LHCN-M2 (cell line): ENCODE results near the gene MS4A15. TPM values are rescaled to one million over a fixed set of nuclear protein-coding genes. Genes with fewer than 3 reads are reported as not detected.
"Not testable (repeated sequence)": the region's sequence is repeated elsewhere in the genome, so short reads cannot be mapped to it uniquely, and the experiment has no call there.

ENCODE experiments used
- DNase-seq: peaks from one replicate; pipeline ENCODE4 v3.0.0-alpha.2; 2012; ENCODE audit warnings: low read depth
- polyA plus RNA-seq: library from polyadenylated mRNA; unstranded; fragments of >200 nt; gene quantifications from one replicate; pipeline ENCODE4 v1.2.1, GENCODE V29; 2012; ENCODE audit warnings: missing spikeins
- total RNA-seq: library from RNA; depleted of rRNA; stranded (reverse); fragments of >200 nt; gene quantifications from 2 replicates; pipeline ENCODE4 v1.2.3, GENCODE V29; 2014; rRNA removed

Gene MS4A15, protein sequence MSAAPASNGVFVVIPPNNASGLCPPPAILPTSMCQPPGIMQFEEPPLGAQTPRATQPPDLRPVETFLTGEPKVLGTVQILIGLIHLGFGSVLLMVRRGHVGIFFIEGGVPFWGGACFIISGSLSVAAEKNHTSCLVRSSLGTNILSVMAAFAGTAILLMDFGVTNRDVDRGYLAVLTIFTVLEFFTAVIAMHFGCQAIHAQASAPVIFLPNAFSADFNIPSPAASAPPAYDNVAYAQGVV
- total RNA-seq = not detected in 2 replicates
- not detected for polyA plus RNA-seq

DNA sequence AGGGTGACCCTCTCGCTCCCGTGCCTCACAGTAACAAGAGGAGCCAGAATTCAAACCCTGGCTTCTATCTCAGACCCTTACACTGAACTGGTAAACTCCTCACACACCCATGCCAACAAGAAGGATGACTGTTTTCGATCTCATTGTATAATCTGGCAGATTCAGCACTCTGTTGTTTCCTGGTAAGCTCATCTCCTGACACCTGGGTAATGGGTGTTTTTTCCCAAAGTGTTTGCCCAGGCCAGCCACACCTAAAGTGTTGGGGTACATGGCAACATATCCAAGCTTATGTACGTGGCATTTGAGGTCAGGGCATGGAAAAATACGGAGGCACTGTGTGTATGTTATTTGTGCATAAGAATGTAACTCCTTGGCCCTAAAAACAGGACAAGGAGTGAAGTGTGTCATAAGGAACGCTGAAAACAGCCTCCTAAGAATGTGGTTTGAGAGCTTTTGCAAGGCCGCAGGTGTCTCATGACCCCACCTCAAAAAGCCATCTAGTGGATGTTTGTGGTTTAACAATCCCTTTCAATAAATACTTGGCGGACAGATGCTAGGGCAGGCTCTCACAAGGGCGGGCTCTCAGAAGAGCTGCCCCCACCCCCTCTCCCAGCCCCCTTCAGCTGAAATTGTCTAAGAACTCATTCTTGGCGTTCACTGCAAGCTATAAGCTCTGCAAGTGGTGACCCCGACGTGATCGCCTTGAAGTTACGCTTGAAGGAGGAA, at the start of gene MS4A15:
MS4A15 (plus strand) TSS at position 561 of the 726 bp plus-strand sequence. CDS start 6,867 bp downstream, outside the sequence.
- peak; percentile 15 for DNase-seq

DNA sequence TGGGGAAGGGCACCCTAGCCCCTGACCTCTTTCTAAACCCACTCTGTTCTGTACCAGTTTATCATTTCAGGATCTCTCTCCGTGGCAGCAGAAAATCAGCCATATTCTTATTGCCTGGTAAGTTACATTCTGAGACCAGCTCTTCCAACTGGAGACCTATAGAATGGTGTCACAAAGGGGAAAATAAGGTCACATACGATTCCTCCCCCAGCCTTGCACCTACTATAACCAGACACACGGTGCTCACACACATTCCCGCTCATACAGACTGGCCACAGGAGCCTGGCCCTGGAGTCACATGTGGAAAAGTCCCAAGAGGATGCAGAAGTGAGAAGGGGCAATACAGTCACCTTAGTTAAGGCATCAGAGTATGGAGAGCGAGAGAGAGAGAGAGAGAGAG, 49.7 kb upstream of the MS4A15 start:
- DNase-seq = no peak

DNA sequence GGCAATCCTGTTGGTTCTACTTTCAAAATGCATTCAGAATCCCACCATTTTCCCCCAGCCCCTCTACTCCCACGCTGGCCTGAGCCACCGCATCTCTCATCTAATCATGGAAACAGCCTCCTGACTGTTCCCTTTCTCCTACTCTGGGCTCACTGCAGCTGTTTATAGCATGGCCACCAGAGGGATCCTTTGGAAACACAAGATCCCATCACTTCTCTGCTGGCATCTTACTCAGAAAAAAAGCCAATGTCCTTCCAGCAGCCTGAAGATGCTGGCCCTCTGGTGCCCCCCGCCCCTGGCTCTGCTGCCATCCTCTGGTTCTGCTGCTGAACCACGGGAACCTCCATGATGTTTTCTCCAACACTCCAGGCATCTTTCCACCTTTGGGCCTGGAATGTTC, 46.2 kb upstream of the MS4A15 start:
- no peak for DNase-seq

DNA sequence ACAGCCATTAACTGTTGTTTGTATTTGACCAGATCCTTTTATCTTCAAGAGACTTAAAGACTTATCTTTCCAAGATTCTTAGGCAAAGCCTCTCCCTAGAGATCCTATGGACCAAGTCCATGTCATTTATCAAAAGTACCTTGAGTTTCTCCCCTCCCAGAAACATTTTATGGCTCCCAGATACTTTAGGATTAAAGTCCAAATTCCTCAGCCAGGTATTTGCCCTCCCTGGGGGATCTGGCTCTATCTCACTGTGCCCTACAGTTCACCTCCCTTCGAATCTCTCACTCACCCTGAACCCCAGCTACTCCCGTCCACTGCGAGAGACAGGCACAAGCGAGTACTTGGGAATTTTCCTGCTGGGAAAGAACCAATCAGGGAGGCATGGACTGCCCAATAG, 45.4 kb upstream of the MS4A15 start:
- no peak for DNase-seq

DNA sequence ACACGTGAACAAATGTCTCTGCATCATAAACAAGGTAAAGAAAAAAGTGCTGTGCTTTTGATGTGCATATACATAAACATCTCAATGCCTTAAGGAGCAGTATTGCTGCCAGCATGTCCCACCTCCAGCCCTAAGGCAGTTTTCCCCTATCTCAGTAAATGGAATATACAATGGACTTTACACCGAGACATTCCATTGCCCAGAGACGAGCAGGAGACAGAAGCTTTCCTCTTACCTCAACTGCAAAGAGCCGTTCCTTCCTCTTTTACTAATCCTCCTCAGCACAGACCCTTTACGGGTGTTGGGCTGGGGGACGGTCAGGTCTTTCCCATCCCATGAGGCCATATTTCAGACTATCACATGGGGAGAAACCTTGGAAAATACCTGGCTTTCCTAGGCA, 43.2 kb upstream of the MS4A15 start:
- DNase-seq = not testable (repeated sequence)

DNA sequence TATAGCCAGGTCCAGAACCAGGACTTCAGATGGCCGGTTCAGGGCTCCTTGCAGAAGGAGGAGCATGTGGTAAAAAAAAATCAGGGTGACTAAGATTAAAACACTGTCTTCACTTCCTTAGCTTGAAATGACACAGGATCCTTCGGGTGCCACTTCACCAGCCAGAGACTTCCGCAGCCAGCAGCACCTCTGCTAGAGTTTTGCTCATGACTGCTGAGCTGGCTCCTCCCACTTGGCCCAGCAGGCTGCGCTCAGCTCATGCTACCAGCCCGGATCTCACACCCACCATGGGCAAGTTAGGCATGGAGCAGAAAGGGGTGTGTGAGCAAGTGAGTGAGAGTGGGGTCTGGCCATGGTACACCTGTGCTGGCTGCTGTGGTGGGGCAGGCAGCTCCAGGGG, 38.7 kb upstream of the MS4A15 start:
- DNase-seq = no peak

DNA sequence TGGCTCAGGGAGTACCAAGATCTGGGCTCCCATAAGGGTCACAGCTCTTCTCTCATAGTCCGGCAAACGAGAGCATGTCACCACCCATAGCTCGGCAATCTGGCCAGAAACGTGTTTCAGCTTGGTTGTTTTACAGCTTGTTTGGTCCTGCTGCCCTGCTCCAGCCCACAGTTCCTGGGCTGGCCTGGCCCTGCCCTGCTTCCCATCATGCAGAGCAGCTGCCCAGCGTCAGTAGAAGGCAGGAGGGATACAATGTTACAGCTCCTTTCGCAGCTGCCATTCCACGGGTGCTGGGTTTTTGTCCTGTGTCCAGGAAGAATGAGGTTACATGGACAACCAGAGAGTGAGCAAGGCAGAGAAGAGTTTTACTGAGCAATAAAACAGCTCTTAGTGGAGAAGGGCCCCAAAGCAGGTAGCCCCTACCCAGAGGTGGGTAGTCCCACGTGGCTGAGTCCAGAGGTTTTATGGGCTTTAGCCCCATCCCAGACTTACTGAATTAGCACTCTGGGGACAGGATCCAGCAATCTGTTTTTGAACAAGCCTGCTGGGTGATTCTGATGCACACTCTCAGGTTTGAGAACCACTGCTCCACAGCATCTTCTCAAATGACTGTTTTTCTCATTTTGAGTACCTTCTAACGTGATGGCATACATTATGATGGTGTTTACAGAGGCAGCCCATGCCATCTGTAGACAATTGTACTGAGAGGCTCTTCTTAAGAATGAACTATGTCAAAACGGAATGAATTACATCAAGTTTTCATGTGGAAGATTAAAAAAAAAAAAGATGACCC, 37.9 kb upstream of the MS4A15 start:
- DNase-seq = no peak

DNA sequence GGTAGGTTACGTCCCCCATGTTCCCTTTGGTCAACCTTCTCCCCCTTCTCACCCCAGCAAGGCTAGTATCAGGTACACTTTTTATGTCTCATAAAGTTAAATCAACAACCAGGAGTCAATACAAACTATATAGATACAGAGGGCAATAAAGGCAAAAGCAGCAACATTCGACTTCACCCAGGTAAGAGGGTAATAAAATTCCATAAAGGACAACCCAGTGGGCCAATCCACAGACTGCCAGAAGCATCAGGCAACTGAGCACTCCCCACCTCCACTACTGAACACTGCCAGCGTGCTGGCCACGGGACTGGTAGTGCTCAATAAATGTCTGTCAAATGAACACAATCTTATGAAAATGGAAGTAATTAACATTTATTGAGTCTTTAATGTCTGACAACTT, 37.3 kb upstream of the MS4A15 start:
- no peak for DNase-seq

DNA sequence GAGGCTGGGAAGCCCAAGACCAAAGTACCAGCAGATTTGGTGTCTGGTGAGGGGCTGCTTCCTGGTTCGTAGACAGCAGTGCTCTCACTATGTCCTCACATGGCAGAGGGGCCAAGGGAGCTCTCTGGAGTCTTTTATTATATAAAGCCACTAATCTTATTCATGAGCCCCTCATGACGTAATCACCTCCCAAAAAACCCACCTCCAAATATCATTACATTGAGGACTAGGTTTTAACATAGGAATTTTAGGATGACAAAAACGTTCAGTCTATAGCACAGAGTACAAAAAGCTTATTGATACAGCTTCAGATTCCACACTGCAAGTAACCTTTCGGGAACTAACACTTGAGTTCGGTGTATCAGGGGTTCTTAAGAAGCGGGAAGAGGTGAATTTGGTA, 36.2 kb upstream of the MS4A15 start:
- no peak for DNase-seq

DNA sequence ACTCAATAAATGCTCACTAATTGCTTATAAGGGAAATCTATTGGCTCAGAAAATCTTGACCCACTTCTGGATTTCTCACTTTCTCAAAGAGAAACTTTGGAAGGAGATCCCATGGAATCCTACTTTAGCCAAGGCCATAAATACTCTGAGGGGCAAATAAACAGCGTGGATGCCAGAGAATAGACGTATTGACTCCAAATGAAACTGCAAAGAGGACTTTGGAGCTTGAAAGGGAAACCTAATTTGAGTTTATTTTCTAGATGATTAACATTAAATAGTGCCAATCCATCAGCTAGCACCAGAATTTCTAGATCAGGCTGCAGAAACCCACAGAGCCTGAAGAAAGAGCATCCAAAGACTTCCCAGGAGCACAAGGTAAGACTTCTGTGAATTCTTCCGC, 32.2 kb upstream of the MS4A15 start, which contains the start of gene MS4A18:
MS4A18 (plus strand) TSS at position 301 of the 400 bp plus-strand sequence.
- DNase-seq = no peak

DNA sequence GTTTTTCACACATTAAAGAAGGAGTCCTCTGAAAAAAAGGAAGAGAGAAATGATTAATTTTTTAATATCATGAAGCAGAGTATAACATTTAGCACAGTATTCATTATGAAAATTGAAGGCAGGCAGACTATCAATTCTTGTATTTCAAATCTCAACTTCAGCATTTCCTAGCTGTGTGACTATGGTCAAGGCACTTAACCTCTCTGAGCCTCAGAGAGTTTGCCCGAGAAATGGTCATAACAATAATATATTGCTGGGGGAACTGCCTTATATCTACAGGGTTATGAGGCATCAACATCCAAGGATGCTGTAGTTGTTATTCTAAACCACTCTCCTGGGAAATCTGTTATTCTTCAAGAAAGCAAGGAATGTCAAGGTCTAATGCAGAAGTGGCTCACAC, 31.1 kb upstream of the MS4A15 start:
- no peak for DNase-seq

DNA sequence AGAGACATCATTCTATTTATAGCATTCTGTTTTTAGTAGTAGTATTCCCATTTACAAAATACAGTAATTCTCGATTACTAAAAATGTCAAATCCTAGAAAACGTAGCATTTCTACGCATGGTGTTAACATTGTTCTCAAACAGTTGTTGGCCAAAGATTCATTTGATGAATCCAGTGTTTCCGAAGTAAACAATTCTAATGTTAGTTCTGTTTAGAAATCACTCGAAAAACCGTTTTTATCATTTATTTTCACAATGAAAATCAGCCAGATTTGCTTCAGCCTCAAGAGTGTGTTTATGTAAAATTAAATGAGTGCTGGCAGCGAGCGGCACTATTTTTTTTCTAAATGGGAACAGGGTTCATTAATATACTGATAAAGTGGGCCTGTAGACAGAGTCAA, 25.1 kb upstream of the MS4A15 start:
- no peak for DNase-seq

DNA sequence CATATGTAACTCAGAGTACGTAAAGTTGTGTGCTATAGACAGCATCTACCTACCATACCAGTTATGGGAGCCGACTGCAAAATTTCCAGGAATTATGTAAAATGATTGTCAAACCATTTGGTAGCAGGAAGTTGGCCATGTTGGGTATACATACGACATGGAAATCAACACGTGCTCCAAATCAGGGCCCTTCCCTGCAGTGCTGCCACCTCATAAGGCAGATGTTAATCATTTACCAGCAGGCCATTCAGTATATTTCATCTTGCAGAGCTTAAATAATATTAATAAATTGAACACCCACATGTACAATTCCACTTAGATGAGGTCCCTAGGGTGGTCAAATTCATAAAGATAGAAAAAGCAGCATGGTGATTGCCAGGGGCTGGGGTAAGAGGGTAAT, 22.4 kb upstream of the MS4A15 start:
- no peak for DNase-seq

DNA sequence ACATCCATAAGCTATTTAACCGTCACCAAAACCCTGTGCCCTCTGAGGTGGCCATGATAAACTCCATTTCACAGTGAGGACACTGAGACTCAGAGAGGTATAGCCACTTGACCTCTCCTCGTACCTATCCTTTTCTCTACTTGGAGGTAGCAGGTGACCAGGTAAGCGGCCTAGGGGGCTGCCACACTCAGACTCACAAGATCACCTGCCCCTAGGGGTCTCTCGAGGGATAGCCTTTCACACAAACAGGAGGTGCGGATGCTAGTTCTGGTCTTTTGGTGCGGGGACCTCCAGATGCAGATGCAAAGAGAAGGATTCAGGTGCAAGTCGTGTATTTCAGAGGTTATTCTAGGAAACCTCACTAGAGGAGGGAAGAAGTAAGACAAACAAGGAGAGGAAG, 17.6 kb upstream of the MS4A15 start:
- DNase-seq = no peak

DNA sequence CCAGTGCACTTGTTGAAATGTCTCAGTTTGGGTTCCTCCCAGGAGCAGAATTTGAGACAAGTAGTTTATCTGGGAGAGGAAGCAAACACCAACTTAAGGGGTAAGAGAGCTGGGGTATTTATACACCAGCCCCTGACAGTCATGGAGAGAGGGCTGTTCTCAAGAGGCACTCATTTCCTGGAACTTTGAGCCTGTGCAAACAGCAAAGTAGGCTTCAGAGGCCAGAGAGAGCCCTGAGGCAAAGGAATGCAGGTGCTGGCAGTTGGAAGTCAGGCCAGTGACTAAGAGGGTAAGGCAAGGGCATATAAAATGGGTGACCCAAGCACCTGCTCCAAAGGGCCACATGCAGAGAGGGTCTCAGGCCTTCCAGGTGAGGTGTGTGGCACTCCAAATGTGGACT, 16.1 kb upstream of the MS4A15 start:
- no peak for DNase-seq

DNA sequence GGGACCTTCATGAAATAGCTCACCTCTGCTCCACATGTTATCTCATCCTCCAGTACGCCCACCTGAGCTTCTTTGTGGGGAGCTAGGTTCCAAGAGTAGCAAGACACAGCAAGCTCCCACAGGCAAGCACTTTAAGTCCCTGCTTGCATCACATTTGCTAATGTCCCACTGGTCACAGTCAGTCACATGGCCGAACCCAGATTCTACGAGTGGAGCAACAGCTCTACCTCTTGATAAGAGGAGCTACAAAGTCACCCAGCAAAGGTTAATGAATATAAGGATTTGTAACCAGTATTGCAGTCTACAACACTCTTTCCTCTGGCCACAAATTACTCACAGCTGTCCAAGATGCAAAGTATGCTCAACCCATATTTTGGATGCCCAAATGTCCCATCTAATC, 15.2 kb upstream of the MS4A15 start:
- no peak for DNase-seq

DNA sequence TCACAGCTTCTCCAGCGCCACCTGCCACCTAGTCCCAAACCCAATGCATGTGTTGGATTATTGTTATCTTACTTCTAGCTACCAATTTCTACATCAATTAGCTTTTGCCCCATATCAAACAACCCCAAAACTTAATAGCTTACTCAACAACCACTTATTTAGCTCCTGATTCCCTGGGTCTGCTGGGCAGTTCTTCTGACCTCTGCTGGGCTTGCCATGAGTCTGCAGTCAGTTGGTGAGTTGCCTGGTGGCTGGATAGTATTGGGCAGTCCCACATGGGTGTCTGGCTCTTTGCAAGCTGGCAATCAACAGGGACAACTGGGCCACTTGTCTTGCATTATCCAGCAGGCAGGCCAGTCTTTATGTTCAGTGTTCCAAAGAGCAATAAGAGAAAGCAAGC, 13.6 kb upstream of the MS4A15 start:
- DNase-seq = no peak

DNA sequence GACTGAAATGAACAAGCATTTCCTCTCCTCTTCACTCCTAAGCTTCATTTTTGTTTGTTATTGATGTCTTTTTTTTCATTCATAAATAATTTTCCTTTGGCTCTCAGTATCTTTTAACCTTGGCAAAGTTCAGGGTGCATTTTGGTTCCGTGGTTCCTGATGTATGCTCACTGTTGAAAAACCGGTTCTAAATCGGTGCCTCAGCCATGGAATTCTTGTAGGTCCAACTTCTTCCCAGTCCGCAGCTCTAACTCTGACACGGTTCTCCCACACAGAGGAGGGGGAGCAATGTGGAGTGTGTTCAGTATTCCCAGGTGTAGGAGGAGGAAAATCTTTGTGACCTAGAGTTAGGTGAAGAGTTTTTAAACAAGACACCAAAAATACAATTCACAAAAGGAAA, 12.6 kb upstream of the MS4A15 start:
- DNase-seq = no peak

DNA sequence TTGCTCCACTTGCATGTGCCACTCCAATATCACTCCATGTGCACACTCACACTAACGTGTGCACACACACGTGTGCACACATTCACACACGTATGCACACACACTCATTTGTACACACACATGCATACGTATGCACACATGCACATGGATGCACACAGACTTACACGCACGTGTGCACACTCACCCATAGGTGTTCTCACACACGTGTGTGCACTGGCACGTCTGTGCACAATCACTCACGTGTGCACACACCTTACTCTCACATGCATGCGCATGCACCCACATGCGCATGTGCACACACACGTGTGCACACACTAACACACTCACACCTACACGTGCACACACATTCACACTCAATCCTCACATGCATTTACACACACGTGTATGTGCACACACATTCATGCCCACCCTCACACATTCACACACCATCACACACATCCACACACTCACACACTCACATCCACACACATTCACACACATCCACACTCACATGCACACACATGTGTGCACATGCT, 9.3 kb upstream of the MS4A15 start:
- DNase-seq = no peak

DNA sequence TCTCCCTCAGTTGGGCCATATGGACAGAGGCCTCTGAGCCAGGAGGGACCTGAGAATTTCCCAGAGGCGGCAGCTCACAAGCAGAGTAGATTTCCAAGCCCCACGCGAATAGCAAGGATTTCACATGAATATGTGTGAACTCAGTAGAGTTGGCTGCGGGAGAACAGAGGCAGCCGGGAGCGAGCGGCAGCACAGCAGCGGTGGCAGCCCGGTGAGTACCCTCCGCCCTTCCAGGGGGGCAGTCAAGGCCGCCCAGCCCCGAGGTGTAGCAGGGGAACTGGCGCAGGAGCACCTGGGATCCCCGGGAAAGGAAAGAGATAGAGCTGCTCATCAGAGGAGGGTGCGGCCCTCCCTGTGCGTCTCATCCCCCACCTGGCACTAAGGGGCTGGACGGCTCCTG, 8.4 kb upstream of the MS4A15 start:
- DNase-seq = no peak

DNA sequence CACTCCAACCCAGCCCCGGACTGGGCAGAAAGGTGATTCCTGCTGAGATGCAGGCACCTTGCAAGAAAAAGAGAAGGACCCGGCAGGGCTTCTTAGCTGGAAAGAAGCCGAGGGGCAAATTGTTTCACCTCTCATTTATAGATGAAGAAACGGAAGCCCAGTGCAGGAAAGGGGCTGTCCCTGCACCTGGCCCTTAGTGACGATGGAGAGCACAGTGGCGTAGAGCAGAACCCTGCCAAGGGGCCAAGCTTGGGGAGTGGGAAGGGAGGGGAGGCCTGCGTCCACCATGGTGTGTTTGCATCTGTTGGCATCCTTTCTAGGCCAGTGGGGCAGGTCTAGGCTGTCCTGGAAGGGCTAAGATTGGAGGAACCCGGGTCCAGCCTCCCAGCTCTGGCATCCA, 7.8 kb upstream of the MS4A15 start:
- DNase-seq = no peak

DNA sequence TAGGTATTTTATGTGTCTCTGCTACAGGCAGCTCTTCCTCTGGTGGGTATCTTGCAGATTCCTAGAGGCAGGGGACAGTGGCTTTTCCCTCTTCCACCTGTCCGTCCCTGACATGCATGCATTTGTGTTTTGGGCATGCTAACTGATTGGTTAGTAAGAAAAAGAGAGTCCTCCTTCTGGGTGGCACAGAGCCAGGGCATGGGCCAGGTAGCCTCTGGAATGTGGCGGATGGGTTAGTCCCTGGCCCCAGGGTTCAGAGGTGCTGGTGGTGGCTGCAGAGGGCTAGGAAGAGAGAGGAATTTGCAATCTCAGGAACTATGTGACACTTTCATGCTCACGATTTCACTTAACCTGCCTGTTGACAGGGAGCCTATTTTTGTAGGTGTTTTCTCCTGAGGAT, 5.8 kb upstream of the MS4A15 start:
- no peak for DNase-seq
